ENCODE data around the gene GNPNAT1.

The GNPNAT1 gene

DNA sequence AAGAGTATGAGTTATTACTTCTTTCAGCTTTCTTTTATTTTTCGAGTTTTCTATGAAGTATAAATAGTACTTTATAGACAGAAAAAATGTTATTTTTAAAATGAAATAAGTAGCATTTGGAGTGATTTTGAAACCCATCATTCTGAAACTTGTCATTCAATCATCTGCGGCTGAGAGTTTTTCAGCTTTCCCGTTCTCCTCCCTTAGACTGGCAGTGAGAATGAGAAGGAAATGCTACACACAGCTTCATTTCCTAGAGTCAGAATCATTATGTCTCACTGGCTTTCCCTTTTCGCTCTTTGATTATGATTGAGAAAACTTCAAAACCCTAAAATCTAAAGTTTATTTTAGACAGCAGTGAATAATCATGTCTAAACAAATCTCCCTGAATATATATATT, 33.7 kb upstream of the GNPNAT1 start:
- Histone ChIP-seq H3K4me3 (ENCODE audit: insufficient read depth, low read depth, low read length, poor library complexity, severe bottlenecking) (no peak overlapping the region), H3K27me3 (replicated peaks; ENCODE audit: control insufficient read depth, insufficient read depth, low read length, poor library complexity, severe bottlenecking) (no peaks in the 10 kb centered on the region), H3K9me3 (ENCODE audit: control insufficient read depth, low read length) (no peaks in the 10 kb centered on the region), H3K27ac (ENCODE audit: insufficient read depth, low read length, poor library complexity, severe bottlenecking) (no peak overlapping the region), H3K4me1 (ENCODE audit: control insufficient read depth, insufficient read depth, low read length, poor library complexity, severe bottlenecking) (no peaks in the 10 kb centered on the region), H3K36me3 (ENCODE audit: control insufficient read depth, insufficient read depth, low read length) (no peaks in the 10 kb centered on the region)
- no peak for DNase-seq

DNA sequence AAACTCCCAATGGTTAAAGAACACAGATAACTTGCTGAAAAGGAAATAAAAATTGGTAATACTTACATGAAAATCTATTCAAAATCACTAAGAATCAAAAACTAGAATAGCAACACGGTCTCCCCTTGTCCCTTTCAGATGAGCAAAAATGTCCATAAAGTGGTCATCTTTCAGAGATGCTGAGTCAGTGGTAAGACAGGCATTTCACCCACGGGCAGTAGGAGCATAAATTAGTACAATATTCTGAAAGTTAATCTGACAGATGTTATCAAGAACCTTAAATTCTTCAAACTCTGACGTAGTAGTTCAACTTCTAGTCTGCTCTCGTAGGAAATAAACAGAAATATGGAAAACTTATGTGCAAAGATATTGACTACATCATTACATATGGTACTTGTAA, 33.1 kb upstream of the GNPNAT1 start:
- DNase-seq: no peak
- H3K27ac ChIP-seq (ENCODE audit: insufficient read depth, low read length, poor library complexity, severe bottlenecking): no peak overlapping the region
- H3K9me3 ChIP-seq (ENCODE audit: control insufficient read depth, low read length): no peaks in the 10 kb centered on the region
- H3K27me3 ChIP-seq (replicated peaks; ENCODE audit: control insufficient read depth, insufficient read depth, low read length, poor library complexity, severe bottlenecking): no peaks in the 10 kb centered on the region
- no peaks in the 10 kb centered on the region for H3K4me1 ChIP-seq (ENCODE audit: control insufficient read depth, insufficient read depth, low read length, poor library complexity, severe bottlenecking)
- no peak overlapping the region for H3K4me3 ChIP-seq (ENCODE audit: insufficient read depth, low read depth, low read length, poor library complexity, severe bottlenecking)
- H3K36me3 ChIP-seq (ENCODE audit: control insufficient read depth, insufficient read depth, low read length): no peaks in the 10 kb centered on the region

- no peak overlapping the region for H3K4me3 ChIP-seq (ENCODE audit: insufficient read depth, low read depth, low read length, poor library complexity, severe bottlenecking)
- H3K9me3 ChIP-seq (ENCODE audit: control insufficient read depth, low read length): no peaks in the 10 kb centered on the region
- H3K36me3 ChIP-seq (ENCODE audit: control insufficient read depth, insufficient read depth, low read length): no peaks in the 10 kb centered on the region
- H3K4me1 ChIP-seq (ENCODE audit: control insufficient read depth, insufficient read depth, low read length, poor library complexity, severe bottlenecking): no peaks in the 10 kb centered on the region
- DNase-seq: no peak
- H3K27me3 ChIP-seq (replicated peaks; ENCODE audit: control insufficient read depth, insufficient read depth, low read length, poor library complexity, severe bottlenecking): no peaks in the 10 kb centered on the region
- no peak overlapping the region for H3K27ac ChIP-seq (ENCODE audit: insufficient read depth, low read length, poor library complexity, severe bottlenecking)
Measured at GRCh38 chr14:52821805-52822250, 30.4 kb upstream of the GNPNAT1 start.

DNA sequence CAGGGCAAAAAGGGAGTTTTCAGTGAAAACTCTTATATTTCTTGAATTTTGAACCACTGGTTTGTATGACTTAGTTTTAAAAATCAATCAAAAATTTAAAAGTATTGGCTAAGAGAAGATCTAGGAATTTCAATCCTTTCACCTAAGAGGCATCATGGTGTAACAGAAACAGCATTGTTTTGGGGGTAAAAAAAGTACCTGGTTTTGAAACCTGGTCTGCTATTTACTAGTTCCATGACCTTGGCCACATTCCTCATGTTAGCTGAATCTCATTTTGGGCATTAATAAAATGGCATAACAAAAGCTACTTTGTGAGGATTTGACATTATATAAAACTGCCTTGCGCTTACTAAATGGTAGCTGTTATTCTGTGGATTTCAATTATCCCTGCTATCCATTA, 16.7 kb upstream of the GNPNAT1 start:
- Histone ChIP-seq H3K4me3 (ENCODE audit: insufficient read depth, low read depth, low read length, poor library complexity, severe bottlenecking) (no peak overlapping the region), H3K4me1 (ENCODE audit: control insufficient read depth, insufficient read depth, low read length, poor library complexity, severe bottlenecking) (no peaks in the 10 kb centered on the region), H3K36me3 (ENCODE audit: control insufficient read depth, insufficient read depth, low read length) (no peaks in the 10 kb centered on the region), H3K27ac (ENCODE audit: insufficient read depth, low read length, poor library complexity, severe bottlenecking) (no peak overlapping the region), H3K9me3 (ENCODE audit: control insufficient read depth, low read length) (no peaks in the 10 kb centered on the region), H3K27me3 (replicated peaks; ENCODE audit: control insufficient read depth, insufficient read depth, low read length, poor library complexity, severe bottlenecking) (no peaks in the 10 kb centered on the region)
- no peak for DNase-seq

- no peaks in the 10 kb centered on the region for H3K9me3 ChIP-seq (ENCODE audit: control insufficient read depth, low read length)
- no peaks in the 10 kb centered on the region for H3K4me1 ChIP-seq (ENCODE audit: control insufficient read depth, insufficient read depth, low read length, poor library complexity, severe bottlenecking)
- H3K4me3 ChIP-seq (ENCODE audit: insufficient read depth, low read depth, low read length, poor library complexity, severe bottlenecking): no peak overlapping the region
- no peak overlapping the region for H3K27ac ChIP-seq (ENCODE audit: insufficient read depth, low read length, poor library complexity, severe bottlenecking)
- no peak for DNase-seq
- no peaks in the 10 kb centered on the region for H3K36me3 ChIP-seq (ENCODE audit: control insufficient read depth, insufficient read depth, low read length)
- H3K27me3 ChIP-seq (replicated peaks; ENCODE audit: control insufficient read depth, insufficient read depth, low read length, poor library complexity, severe bottlenecking): no peaks in the 10 kb centered on the region
Measured at GRCh38 chr14:52806115-52806514, 14.7 kb upstream of the GNPNAT1 start.

DNA sequence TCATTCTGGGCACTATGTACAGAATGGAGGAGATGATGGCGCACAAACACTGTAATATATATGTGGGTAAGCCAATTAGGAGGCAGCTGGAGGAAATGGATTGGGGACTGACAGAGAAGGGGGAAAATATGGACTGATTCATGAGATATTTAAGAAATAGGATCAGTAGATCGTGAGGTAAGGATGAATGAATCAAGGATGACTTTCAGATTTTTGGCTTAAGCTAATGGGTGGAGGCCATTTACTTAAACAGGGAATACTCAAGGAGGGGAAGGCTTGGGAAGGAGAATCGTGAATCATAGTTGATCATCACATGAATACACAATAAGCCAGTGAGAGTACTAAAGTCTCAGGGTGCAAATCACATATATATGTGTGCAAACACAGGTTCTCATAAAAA, 11.2 kb upstream of the GNPNAT1 start:
- Histone ChIP-seq H3K27me3 (replicated peaks; ENCODE audit: control insufficient read depth, insufficient read depth, low read length, poor library complexity, severe bottlenecking) (no peaks in the 10 kb centered on the region), H3K4me1 (ENCODE audit: control insufficient read depth, insufficient read depth, low read length, poor library complexity, severe bottlenecking) (no peaks in the 10 kb centered on the region), H3K4me3 (ENCODE audit: insufficient read depth, low read depth, low read length, poor library complexity, severe bottlenecking) (no peak overlapping the region), H3K9me3 (ENCODE audit: control insufficient read depth, low read length) (no peaks in the 10 kb centered on the region), H3K27ac (ENCODE audit: insufficient read depth, low read length, poor library complexity, severe bottlenecking) (no peak overlapping the region), H3K36me3 (ENCODE audit: control insufficient read depth, insufficient read depth, low read length) (no peaks in the 10 kb centered on the region)
- DNase-seq: no peak

DNA sequence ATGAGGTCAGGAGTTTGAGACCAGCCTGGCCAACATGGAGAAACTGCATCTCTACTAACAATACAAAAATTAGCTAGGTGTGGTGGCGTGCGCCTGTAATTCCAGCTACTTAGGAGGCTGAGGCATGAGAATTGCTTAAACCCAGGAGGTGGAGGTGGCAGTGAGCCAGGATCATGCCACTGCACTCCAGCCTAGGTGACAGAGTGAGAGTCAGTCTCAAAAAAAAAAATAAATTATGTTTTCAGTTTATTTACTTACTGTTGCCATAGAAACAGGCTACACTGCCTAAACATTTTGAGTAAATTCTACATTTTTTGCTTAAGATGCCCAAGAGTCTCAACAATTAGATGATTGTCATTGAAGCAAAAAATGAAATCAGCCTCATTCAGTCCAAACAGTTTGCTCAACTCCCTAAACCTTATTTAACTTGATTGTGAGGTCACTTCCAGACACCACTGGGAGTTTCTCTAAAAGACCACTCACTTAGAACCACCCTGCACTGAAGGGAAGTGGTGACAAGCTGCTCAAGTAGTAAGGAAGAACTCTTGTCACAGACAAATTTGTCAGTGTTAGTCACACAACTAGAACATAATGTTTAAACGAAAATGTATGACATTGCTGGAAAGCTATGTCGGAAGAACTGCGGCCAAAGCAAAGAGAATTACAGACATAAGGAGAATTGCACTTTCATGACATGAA, 9.8 kb upstream of the GNPNAT1 start:
- no peaks in the 10 kb centered on the region for H3K9me3 ChIP-seq (ENCODE audit: control insufficient read depth, low read length)
- no peak for DNase-seq
- H3K27me3 ChIP-seq (replicated peaks; ENCODE audit: control insufficient read depth, insufficient read depth, low read length, poor library complexity, severe bottlenecking): no peaks in the 10 kb centered on the region
- H3K4me3 ChIP-seq (ENCODE audit: insufficient read depth, low read depth, low read length, poor library complexity, severe bottlenecking): no peak overlapping the region
- H3K4me1 ChIP-seq (ENCODE audit: control insufficient read depth, insufficient read depth, low read length, poor library complexity, severe bottlenecking): no peaks in the 10 kb centered on the region
- H3K27ac ChIP-seq (ENCODE audit: insufficient read depth, low read length, poor library complexity, severe bottlenecking): no peak overlapping the region
- H3K36me3 ChIP-seq (ENCODE audit: control insufficient read depth, insufficient read depth, low read length): no peaks in the 10 kb centered on the region

DNA sequence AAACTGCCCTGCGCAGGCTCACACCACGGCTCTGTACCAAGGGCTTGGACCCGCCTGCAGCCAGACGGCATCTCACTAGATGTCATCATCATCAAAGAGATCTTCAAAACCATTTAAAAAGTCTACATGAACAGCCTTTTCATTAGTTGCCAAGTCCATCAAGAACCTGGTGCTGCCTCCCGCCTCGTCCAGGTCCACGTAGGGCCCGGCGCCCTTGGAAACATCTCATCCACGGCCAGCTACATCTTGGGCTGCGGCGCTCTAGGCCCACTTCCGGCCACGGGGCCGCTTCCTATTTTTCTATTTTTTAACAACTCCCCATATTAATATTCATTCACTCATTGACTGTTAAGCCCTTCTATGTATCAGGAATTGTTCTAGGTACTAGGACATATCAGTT, 7.4 kb upstream of the GNPNAT1 start:
- Histone ChIP-seq H3K27ac (ENCODE audit: insufficient read depth, low read length, poor library complexity, severe bottlenecking) (no peak overlapping the region), H3K4me3 (ENCODE audit: insufficient read depth, low read depth, low read length, poor library complexity, severe bottlenecking) (no peak overlapping the region), H3K9me3 (ENCODE audit: control insufficient read depth, low read length) (no peaks in the 10 kb centered on the region), H3K36me3 (ENCODE audit: control insufficient read depth, insufficient read depth, low read length) (no peaks in the 10 kb centered on the region), H3K27me3 (replicated peaks; ENCODE audit: control insufficient read depth, insufficient read depth, low read length, poor library complexity, severe bottlenecking) (no peaks in the 10 kb centered on the region), H3K4me1 (ENCODE audit: control insufficient read depth, insufficient read depth, low read length, poor library complexity, severe bottlenecking) (no peaks in the 10 kb centered on the region)
- no peak for DNase-seq

DNA sequence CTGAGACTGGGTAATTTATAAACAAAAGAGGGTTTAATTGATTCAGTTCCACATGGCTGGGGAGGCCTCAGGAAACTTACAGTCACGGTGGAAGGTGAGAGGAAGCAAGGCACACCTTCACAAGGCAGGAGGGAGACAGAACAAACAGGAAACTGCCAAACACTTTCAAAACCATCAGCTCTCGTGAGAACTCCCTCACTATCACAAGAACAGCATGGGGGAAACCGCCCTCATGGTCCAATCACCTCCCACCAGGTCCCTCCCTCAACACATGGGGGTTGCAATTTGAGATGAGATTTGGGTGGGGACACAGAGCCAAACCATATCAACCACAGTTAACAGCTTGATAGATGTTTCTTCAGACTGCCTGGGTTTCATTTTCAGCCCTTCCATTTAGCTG, 6.2 kb upstream of the GNPNAT1 start:
- Histone ChIP-seq H3K27me3 (replicated peaks; ENCODE audit: control insufficient read depth, insufficient read depth, low read length, poor library complexity, severe bottlenecking) (no peaks in the 10 kb centered on the region), H3K4me1 (ENCODE audit: control insufficient read depth, insufficient read depth, low read length, poor library complexity, severe bottlenecking) (no peaks in the 10 kb centered on the region), H3K27ac (ENCODE audit: insufficient read depth, low read length, poor library complexity, severe bottlenecking) (no peak overlapping the region), H3K4me3 (ENCODE audit: insufficient read depth, low read depth, low read length, poor library complexity, severe bottlenecking) (no peak overlapping the region), H3K9me3 (ENCODE audit: control insufficient read depth, low read length) (no peaks in the 10 kb centered on the region), H3K36me3 (ENCODE audit: control insufficient read depth, insufficient read depth, low read length) (no peaks in the 10 kb centered on the region)
- no peak for DNase-seq

GRCh38 chr14:52793061-52793460, 1.7 kb upstream of the GNPNAT1 start:
- no peaks in the 10 kb centered on the region for H3K27me3 ChIP-seq (replicated peaks; ENCODE audit: control insufficient read depth, insufficient read depth, low read length, poor library complexity, severe bottlenecking)
- no peaks in the 10 kb centered on the region for H3K36me3 ChIP-seq (ENCODE audit: control insufficient read depth, insufficient read depth, low read length)
- no peaks in the 10 kb centered on the region for H3K9me3 ChIP-seq (ENCODE audit: control insufficient read depth, low read length)
- no peak for DNase-seq
- no peak overlapping the region for H3K4me3 ChIP-seq (ENCODE audit: insufficient read depth, low read depth, low read length, poor library complexity, severe bottlenecking)
- H3K27ac ChIP-seq (ENCODE audit: insufficient read depth, low read length, poor library complexity, severe bottlenecking): no peak overlapping the region
- peaks cover 12% of the 10 kb centered on the region for H3K4me1 ChIP-seq (ENCODE audit: control insufficient read depth, insufficient read depth, low read length, poor library complexity, severe bottlenecking)

Data from effector memory CD4-positive, alpha-beta T cell (primary cell).